ENCODE results near the gene ANKMY2. TPM values are rescaled to one million over a fixed set of nuclear protein-coding genes. Genes with fewer than 3 reads are reported as not detected.

The ANKMY2 gene
- total and polyA plus RNA-seq, 5 donors from 2014 or later, result 12.1 to 24.2 (median 19.2) TPM

DNA sequence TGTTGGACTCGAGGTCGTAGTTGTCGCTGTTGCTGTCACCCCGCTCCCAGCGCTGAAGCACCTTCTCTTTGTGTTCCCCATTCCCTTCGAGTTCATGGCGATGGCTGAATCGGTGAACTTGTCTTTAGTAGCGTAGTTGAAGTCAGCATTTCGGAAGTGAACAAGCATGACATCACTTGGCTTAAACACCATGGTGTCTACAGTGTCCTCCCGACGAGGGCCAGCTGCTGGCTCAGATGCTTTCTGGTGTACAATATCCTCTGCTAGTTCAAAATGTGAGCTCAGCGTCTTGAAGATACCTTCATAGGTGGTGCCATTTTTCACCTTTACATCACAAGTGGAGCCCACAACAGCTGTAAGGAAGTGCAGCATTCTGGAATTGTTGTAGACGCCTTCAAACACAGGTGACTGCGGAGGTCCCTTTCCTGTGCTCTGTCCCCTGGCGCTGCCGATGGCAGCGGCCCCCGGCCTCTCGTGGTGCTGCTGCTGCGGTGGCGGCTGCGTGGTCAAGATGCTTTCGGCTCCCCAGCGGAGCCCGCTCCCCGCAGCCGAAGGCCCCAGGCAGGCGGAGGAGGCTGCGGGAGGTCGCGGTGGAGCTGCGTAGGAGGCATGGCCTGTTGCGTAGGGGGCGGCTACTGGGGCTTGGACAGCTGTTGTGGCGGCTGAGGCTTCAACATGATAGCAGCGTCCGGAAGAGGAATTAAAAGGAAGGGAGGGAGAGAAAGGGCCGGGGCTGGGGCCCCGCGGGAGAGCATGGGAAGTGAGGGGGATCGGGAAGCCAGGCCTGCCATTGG lies 59.3 kb downstream of the ANKMY2 start:
- Histone ChIP-seq H3K27me3 (ENCODE audit: control insufficient read depth, insufficient read depth, low read length) (no peaks in the 10 kb centered on the region), H3K27ac (ENCODE audit: insufficient read depth, low read length, poor library complexity, severe bottlenecking) (no peak overlapping the region), H3K4me3 (ENCODE audit: low read depth, low read length) (no peak overlapping the region), H3K36me3 (ENCODE audit: control insufficient read depth, insufficient read depth, low read length) (no peaks in the 10 kb centered on the region), H3K4me1 (ENCODE audit: control insufficient read depth, insufficient read depth, low read length, poor library complexity, severe bottlenecking) (no peaks in the 10 kb centered on the region), H3K9me3 (ENCODE audit: control insufficient read depth in 2 of 2, low read length in 2 of 2) (no peaks in the 10 kb centered on the region)
- Mint-ChIP-seq H3K4me1 (no peaks in the 10 kb centered on the region), H3K36me3 (no peaks in the 10 kb centered on the region), H3K9me3 (peaks cover 0 to 3% (median 0%) of the 10 kb centered on the region in 7 donors), H3K27ac (no peak overlapping the region), H3K27me3 (peaks cover 8% of the 10 kb centered on the region), H3K4me3 (no peak overlapping the region)
- no peak for DNase-seq
- no peak for ATAC-seq (ENCODE audit: low read depth in 2 of 2)

DNA sequence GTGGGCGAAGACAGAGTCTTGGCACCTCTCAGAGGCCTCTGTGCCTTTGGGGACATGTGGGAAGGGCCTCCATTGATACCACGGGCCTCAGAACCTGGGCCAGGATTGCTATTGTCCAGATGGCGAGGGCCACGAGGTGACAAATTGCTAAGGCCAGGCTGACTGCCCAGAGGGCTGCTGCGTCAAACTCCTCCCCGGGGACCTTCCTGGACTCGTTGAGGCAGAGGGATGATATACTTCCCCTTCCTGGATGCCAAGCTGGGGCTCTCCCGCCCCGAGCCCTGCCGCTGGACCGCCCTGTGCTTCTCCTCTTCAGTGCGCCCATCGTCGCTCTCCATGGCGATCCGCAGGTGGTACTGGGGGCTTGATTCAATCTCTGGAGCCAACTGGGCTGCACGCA lies 60.0 kb downstream of the ANKMY2 start:
- no peak for ATAC-seq (ENCODE audit: low read depth in 2 of 2)
- Mint-ChIP-seq H3K36me3 (no peaks in the 10 kb centered on the region), H3K4me1 (no peaks in the 10 kb centered on the region), H3K9me3 (peaks cover 0 to 3% (median 0%) of the 10 kb centered on the region in 7 donors), H3K27ac (no peak overlapping the region), H3K4me3 (no peak overlapping the region), H3K27me3 (peaks cover 8% of the 10 kb centered on the region)
- H3K4me1 ChIP-seq (ENCODE audit: control insufficient read depth, insufficient read depth, low read length, poor library complexity, severe bottlenecking), result no peaks in the 10 kb centered on the region
- no peak for DNase-seq
- H3K4me3 ChIP-seq (ENCODE audit: low read depth, low read length), result no peak overlapping the region
- H3K27ac ChIP-seq (ENCODE audit: insufficient read depth, low read length, poor library complexity, severe bottlenecking), result no peak overlapping the region
- H3K36me3 ChIP-seq (ENCODE audit: control insufficient read depth, insufficient read depth, low read length), result no peaks in the 10 kb centered on the region
- peaks cover 1% of the 10 kb centered on the region for H3K27me3 ChIP-seq (ENCODE audit: control insufficient read depth, insufficient read depth, low read length)
- H3K9me3 ChIP-seq (ENCODE audit: control insufficient read depth in 2 of 2, low read length in 2 of 2), result no peaks in the 10 kb centered on the region

DNA sequence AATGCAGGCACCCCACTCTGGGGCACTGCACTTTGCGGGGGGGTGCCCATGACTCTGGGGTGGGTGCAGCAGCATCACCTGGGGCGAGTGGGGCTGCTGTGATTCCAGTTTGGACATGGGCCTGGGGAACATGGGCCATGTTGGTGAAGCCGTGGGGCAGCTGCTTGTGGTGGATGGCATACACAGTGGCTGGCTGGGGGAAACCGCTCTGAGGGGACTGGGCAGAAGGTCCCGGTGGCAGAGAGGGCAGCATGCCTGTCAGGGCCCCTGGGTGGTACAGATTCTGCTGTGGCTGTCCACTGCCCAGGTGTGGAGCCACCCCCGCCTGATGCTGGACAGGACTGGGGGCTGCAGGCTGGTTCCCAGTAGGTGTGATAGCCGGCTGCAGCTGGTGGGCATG lies 61.7 kb downstream of the ANKMY2 start:
- Histone ChIP-seq H3K36me3 (ENCODE audit: control insufficient read depth, insufficient read depth, low read length) (no peaks in the 10 kb centered on the region), H3K4me1 (ENCODE audit: control insufficient read depth, insufficient read depth, low read length, poor library complexity, severe bottlenecking) (no peaks in the 10 kb centered on the region), H3K27me3 (ENCODE audit: control insufficient read depth, insufficient read depth, low read length) (peaks cover 3% of the 10 kb centered on the region), H3K9me3 (ENCODE audit: control insufficient read depth in 2 of 2, low read length in 2 of 2) (no peaks in the 10 kb centered on the region), H3K27ac (ENCODE audit: insufficient read depth, low read length, poor library complexity, severe bottlenecking) (no peak overlapping the region), H3K4me3 (ENCODE audit: low read depth, low read length) (no peak overlapping the region)
- Mint-ChIP-seq H3K4me1 (no peaks in the 10 kb centered on the region), H3K4me3 (no peak overlapping the region), H3K27me3 (peaks cover 14% of the 10 kb centered on the region), H3K9me3 (peaks cover 0 to 3% (median 0%) of the 10 kb centered on the region in 7 donors), H3K27ac (no peak overlapping the region), H3K36me3 (no peaks in the 10 kb centered on the region)
- no peak for DNase-seq
- ATAC-seq (ENCODE audit: low read depth in 2 of 2), result no peak

DNA sequence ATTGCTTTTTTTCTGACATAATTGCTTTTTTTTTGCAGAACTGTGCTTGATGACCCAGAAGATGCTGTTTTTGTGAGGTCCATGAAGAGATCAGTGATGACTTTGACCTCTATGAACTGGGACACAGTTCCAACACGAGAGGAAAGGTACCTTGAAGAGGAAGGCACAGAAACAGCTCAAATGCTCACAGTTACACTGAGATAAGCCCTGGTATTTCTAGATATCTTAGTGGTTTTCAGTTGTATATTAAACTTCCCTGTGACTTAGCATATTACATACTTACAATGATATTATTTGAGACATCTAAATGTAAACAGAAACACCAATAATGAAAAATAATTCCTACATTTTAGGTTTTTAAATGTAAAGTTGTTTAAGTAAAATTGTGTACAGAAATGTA lies 64.3 kb downstream of the ANKMY2 start:
- Mint-ChIP-seq H3K27ac (no peak overlapping the region), H3K27me3 (peaks cover 14% of the 10 kb centered on the region), H3K4me3 (no peak overlapping the region), H3K36me3 (no peaks in the 10 kb centered on the region), H3K9me3 (peaks cover 0 to 3% (median 0%) of the 10 kb centered on the region in 7 donors), H3K4me1 (no peaks in the 10 kb centered on the region)
- H3K4me3 ChIP-seq (ENCODE audit: low read depth, low read length), result no peak overlapping the region
- H3K36me3 ChIP-seq (ENCODE audit: control insufficient read depth, insufficient read depth, low read length), result no peaks in the 10 kb centered on the region
- ATAC-seq (ENCODE audit: low read depth in 2 of 2), result no peak
- peaks cover 7% of the 10 kb centered on the region for H3K27me3 ChIP-seq (ENCODE audit: control insufficient read depth, insufficient read depth, low read length)
- no peak for DNase-seq
- H3K4me1 ChIP-seq (ENCODE audit: control insufficient read depth, insufficient read depth, low read length, poor library complexity, severe bottlenecking), result no peaks in the 10 kb centered on the region
- no peaks in the 10 kb centered on the region for H3K9me3 ChIP-seq (ENCODE audit: control insufficient read depth in 2 of 2, low read length in 2 of 2)
- H3K27ac ChIP-seq (ENCODE audit: insufficient read depth, low read length, poor library complexity, severe bottlenecking), result no peak overlapping the region

DNA sequence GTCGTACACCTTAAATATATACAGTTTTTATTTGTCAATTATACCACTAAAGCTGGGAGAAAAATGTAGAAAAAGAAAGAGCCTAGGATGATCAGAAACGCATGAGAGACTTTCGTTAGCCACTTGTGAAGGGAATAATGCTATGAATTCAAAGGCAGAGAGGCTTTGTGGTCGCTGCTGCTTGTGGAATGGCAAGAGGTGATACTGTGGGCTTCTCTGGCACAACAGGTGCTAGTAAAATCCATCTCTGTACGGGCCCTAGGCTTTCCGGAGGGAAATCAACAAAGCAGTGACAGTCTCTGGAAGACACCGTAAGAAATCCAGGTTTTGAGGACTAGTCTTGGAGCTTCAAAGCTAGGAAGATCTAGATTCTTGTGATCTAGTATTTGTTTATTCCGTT lies 66.3 kb downstream of the ANKMY2 start:
- Mint-ChIP-seq H3K4me3 (no peak overlapping the region), H3K27ac (no peak overlapping the region), H3K36me3 (no peaks in the 10 kb centered on the region), H3K27me3 (peaks cover 10% of the 10 kb centered on the region), H3K4me1 (no peaks in the 10 kb centered on the region), H3K9me3 (no peaks in the 10 kb centered on the region)
- DNase-seq (no peak), ATAC-seq (ENCODE audit: low read depth in 2 of 2) (no peak)
- Histone ChIP-seq H3K4me3 (ENCODE audit: low read depth, low read length) (no peak overlapping the region), H3K27ac (ENCODE audit: insufficient read depth, low read length, poor library complexity, severe bottlenecking) (no peak overlapping the region), H3K9me3 (ENCODE audit: control insufficient read depth in 2 of 2, low read length in 2 of 2) (no peaks in the 10 kb centered on the region), H3K36me3 (ENCODE audit: control insufficient read depth, insufficient read depth, low read length) (no peaks in the 10 kb centered on the region), H3K27me3 (ENCODE audit: control insufficient read depth, insufficient read depth, low read length) (peaks cover 7% of the 10 kb centered on the region), H3K4me1 (ENCODE audit: control insufficient read depth, insufficient read depth, low read length, poor library complexity, severe bottlenecking) (no peaks in the 10 kb centered on the region)

DNA sequence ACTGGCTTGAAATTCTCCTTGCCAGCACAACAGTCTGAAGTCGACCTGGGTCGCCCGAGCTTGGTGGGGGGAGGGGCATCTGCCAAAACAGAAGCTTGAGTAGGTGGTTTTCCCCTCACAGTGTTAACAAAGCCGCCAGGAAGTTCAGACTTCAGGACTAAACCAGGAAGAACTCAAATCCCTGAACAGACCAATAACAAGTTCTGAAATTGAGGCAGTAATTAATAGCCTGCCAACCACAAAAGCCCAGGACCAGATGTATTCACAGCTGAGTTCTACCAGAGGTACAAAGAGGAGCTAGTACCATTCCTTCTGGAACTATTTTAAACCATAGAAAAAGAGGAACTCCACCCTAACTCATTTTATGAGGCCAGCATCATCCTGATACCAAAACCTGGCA lies 73.6 kb downstream of the ANKMY2 start:
- Mint-ChIP-seq H3K27ac (no peak overlapping the region), H3K4me1 (no peaks in the 10 kb centered on the region), H3K4me3 (no peak overlapping the region), H3K9me3 (peaks cover 0 to 2% (median 0%) of the 10 kb centered on the region in 7 donors), H3K36me3 (no peaks in the 10 kb centered on the region), H3K27me3 (peaks cover 18% of the 10 kb centered on the region)
- H3K27me3 ChIP-seq (ENCODE audit: control insufficient read depth, insufficient read depth, low read length), result peaks cover 4% of the 10 kb centered on the region
- no peaks in the 10 kb centered on the region for H3K4me1 ChIP-seq (ENCODE audit: control insufficient read depth, insufficient read depth, low read length, poor library complexity, severe bottlenecking)
- no peaks in the 10 kb centered on the region for H3K9me3 ChIP-seq (ENCODE audit: control insufficient read depth in 2 of 2, low read length in 2 of 2)
- no peak overlapping the region for H3K27ac ChIP-seq (ENCODE audit: insufficient read depth, low read length, poor library complexity, severe bottlenecking)
- no peak overlapping the region for H3K4me3 ChIP-seq (ENCODE audit: low read depth, low read length)
- no peaks in the 10 kb centered on the region for H3K36me3 ChIP-seq (ENCODE audit: control insufficient read depth, insufficient read depth, low read length)
- ATAC-seq (ENCODE audit: low read depth in 2 of 2), result no peak
- no peak for DNase-seq

DNA sequence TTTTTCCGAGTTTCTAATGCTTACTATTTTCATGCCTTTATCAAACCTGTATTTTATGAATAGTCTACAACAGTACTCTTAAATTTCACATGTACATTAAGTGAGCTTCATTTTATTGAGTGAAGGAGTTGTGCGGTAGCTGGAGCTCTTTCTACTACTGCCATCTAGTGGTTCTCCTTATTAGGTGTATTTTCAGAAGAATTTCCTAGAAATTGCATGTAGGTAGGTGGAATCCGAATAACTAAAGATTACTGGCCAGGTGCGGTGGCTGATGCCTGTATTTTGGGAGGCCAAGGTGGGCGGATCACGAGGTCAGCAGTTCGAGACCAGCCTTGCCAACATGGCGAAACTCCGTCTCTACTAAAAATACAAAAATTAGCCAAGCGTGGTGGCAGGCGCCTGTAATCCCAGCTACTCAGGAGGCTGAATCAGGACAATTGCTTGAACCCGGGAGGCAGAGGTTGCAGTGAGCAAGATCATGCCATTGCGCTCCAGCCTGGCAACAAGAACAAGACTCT lies 80.6 kb downstream of the ANKMY2 start:
- no peaks in the 10 kb centered on the region for H3K9me3 Mint-ChIP-seq
- H3K27me3 ChIP-seq (ENCODE audit: control insufficient read depth, insufficient read depth, low read length), result peaks cover 6% of the 10 kb centered on the region
- no peak overlapping the region for H3K4me3 ChIP-seq (ENCODE audit: low read depth, low read length)
- H3K36me3 Mint-ChIP-seq, result no peaks in the 10 kb centered on the region
- H3K36me3 ChIP-seq (ENCODE audit: control insufficient read depth, insufficient read depth, low read length), result no peaks in the 10 kb centered on the region
- H3K4me1 ChIP-seq (ENCODE audit: control insufficient read depth, insufficient read depth, low read length, poor library complexity, severe bottlenecking), result peaks cover 4% of the 10 kb centered on the region
- peak; percentile 31 to 34 for ATAC-seq (ENCODE audit: low read depth in 2 of 2)
- H3K4me1 Mint-ChIP-seq, result peaks cover 3 to 24% (median 8%) of the 10 kb centered on the region in 4 donors
- peak overlapping the region in 1 of 4 donors; percentile 56 for H3K4me3 Mint-ChIP-seq
- no peak overlapping the region for H3K27ac ChIP-seq (ENCODE audit: insufficient read depth, low read length, poor library complexity, severe bottlenecking)
- DNase-seq, result peak in 2 of 3 donors; percentile 47 to 68
- H3K27me3 Mint-ChIP-seq, result peaks cover 27% of the 10 kb centered on the region
- H3K9me3 ChIP-seq (ENCODE audit: control insufficient read depth in 2 of 2, low read length in 2 of 2), result no peaks in the 10 kb centered on the region
- no peak overlapping the region for H3K27ac Mint-ChIP-seq

DNA sequence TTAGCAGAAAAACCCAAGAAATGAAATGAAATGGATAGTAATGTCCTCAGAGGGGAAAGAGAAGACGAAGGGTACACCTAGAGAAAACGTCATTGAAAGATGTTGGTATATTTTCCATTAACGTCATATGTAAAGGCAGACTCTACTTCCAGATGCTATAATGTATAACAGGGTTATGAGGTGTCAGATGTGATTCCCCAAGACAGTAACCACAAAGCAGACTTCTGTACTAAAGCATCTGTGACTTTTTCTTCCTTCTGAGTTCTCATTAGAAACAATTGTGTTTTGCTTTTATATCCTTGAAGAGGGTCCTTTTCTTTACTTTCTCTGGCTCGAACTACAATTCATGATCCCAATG lies 81.6 kb downstream of the ANKMY2 start:
- Mint-ChIP-seq H3K27ac (peak overlapping the region in 1 of 3 donors; percentile 21), H3K36me3 (no peaks in the 10 kb centered on the region), H3K9me3 (no peaks in the 10 kb centered on the region), H3K27me3 (peaks cover 21% of the 10 kb centered on the region), H3K4me1 (peaks cover 3 to 24% (median 8%) of the 10 kb centered on the region in 4 donors), H3K4me3 (peak overlapping the region in 2 of 4 donors; percentile 4 to 84)
- peaks cover 4% of the 10 kb centered on the region for H3K4me1 ChIP-seq (ENCODE audit: control insufficient read depth, insufficient read depth, low read length, poor library complexity, severe bottlenecking)
- H3K9me3 ChIP-seq (ENCODE audit: control insufficient read depth in 2 of 2, low read length in 2 of 2), result no peaks in the 10 kb centered on the region
- DNase-seq, result no peak
- no peak overlapping the region for H3K27ac ChIP-seq (ENCODE audit: insufficient read depth, low read length, poor library complexity, severe bottlenecking)
- ATAC-seq (ENCODE audit: low read depth in 2 of 2), result no peak
- no peaks in the 10 kb centered on the region for H3K36me3 ChIP-seq (ENCODE audit: control insufficient read depth, insufficient read depth, low read length)
- no peak overlapping the region for H3K4me3 ChIP-seq (ENCODE audit: low read depth, low read length)
- peaks cover 6% of the 10 kb centered on the region for H3K27me3 ChIP-seq (ENCODE audit: control insufficient read depth, insufficient read depth, low read length)
